ENCODE measurements around the gene GPI.

DNA sequence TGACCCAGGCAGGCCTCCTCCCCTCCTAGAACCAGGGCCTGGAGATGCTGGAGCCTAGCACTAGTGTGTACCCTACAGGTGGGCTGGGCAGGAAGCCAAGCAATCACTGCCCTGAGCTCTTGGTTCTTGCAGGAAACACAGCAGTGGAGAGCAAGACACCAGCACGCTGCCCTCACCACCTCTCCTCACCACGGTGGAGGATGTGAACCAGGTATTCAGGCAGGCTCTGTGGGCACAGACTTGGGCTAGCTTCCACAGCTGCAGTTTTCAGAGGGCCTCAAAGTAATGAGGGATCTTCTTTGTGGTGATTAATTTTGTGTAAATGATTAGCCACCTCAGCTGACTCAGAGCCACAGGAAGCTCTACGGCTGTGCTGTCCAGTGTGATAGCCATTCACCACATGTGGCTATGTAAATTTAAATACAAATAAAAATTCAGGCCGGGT lies 13.6 kb upstream of the GPI start:
- TF ChIP-seq, protein P1, sequence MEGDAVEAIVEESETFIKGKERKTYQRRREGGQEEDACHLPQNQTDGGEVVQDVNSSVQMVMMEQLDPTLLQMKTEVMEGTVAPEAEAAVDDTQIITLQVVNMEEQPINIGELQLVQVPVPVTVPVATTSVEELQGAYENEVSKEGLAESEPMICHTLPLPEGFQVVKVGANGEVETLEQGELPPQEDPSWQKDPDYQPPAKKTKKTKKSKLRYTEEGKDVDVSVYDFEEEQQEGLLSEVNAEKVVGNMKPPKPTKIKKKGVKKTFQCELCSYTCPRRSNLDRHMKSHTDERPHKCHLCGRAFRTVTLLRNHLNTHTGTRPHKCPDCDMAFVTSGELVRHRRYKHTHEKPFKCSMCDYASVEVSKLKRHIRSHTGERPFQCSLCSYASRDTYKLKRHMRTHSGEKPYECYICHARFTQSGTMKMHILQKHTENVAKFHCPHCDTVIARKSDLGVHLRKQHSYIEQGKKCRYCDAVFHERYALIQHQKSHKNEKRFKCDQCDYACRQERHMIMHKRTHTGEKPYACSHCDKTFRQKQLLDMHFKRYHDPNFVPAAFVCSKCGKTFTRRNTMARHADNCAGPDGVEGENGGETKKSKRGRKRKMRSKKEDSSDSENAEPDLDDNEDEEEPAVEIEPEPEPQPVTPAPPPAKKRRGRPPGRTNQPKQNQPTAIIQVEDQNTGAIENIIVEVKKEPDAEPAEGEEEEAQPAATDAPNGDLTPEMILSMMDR (IDR thresholded peaks at IDR 0.05) = no peak
- TF ChIP-seq POLR2A (IDR thresholded peaks at IDR 0.05) = no peak
